Ovary (tissue), 3 donors: Measurements from ENCODE around the gene MZT2A.

Source experiments
- CTCF ChIP-seq, 3 donors: fragments of 450-650 bp in 2 of 3; fragments of 200-600 bp in 1 of 3; IDR thresholded peaks; one replicate each; pipeline versions ENCODE4 v1.5.1 to v1.8.0; 2016 to 2022; ENCODE audit warnings: antibody characterized with exemption in 3 of 3, mild to moderate bottlenecking in 1 of 3
- EP300 ChIP-seq: sonication (generic); formaldehyde crosslinking; IDR thresholded peaks from one replicate; pipeline ENCODE4 v1.6.1; 2017; ENCODE audit warnings: antibody characterized with exemption
- POLR2A ChIP-seq: fragments of 450-650 bp; IDR thresholded peaks from one replicate; pipeline ENCODE4 v1.6.1; 2017; ENCODE audit warnings: antibody characterized with exemption, mild to moderate bottlenecking, moderate library complexity
- donor health status: DM: no; HTN: no; CAD: no.

GRCh38 chr2:131493199-131493968, 1.2 kb upstream of the MZT2A start:
- TF ChIP-seq CTCF (IDR thresholded peaks at IDR 0.05) (no peak), POLR2A (no peak), EP300 (no peak)
